ENCODE results near the gene CERS6.

CERS6 gene

GRCh38 chr2:168456521-168457189 lies 583 bp downstream of the CERS6 start (continued):
- TF ChIP-seq ZBTB8A (tag by site-specific recombination; IDR thresholded peaks at IDR 0.05) (0 out of 2 replicates have a peak, but pooled peaks have one; percentile 36), GLIS2 (tag by site-specific recombination; IDR thresholded peaks at IDR 0.05) (peak; percentile 47), ZNF266 (tag by site-specific recombination; IDR thresholded peaks at IDR 0.05; ENCODE audit: low read depth) (no peak), KLF16 (tag by site-specific recombination; IDR thresholded peaks at IDR 0.05) (peak; percentile 46; the same call in 1 of the 2 replicates), PRDM4 (tag by site-specific recombination; IDR thresholded peaks at IDR 0.05) (no peak), ZSCAN4 (tag by site-specific recombination; IDR thresholded peaks at IDR 0.05) (peak; percentile 89), PBX3 (CRISPR knock-in tag; IDR thresholded peaks at IDR 0.05) (peak; percentile 43; the same call in 1 of the 2 replicates), SP3 (tag by site-specific recombination; IDR thresholded peaks at IDR 0.05) (peak; percentile 27; the same call in 1 of the 2 replicates), IKZF3 (tag by site-specific recombination; IDR thresholded peaks at IDR 0.05) (no peak), ZBTB10 (tag by site-specific recombination; IDR thresholded peaks at IDR 0.05) (0 out of 2 replicates have a peak, but pooled peaks have one; percentile 13), ZNF692 (tag by site-specific recombination; IDR thresholded peaks at IDR 0.05) (no peak), BCL6B (tag by site-specific recombination; IDR thresholded peaks at IDR 0.05) (no peak), ZNF2 (tag by site-specific recombination; IDR thresholded peaks at IDR 0.05) (no peak), HOXC10 (CRISPR knock-in tag; IDR thresholded peaks at IDR 0.05) (no peak), SCRT2 (tag by site-specific recombination; IDR thresholded peaks at IDR 0.05) (no peak), ZNF518A (tag by site-specific recombination; conservative IDR thresholded peaks at IDR 0.05; ENCODE audit: low read depth) (no peak), PATZ1 (tag by site-specific recombination; IDR thresholded peaks at IDR 0.05) (peak; percentile 67), ZNF404 (tag by site-specific recombination; IDR thresholded peaks at IDR 0.05) (no peak), ZIC2 (tag by site-specific recombination; IDR thresholded peaks at IDR 0.05) (no peak), ZNF626 (tag by site-specific recombination; IDR thresholded peaks at IDR 0.05) (no peak), ZNF664 (tag by site-specific recombination; IDR thresholded peaks at IDR 0.05) (no peak)
